Liver (tissue), 9 donors: ENCODE data around the gene EFR3B. TPM values are rescaled to one million over a fixed set of nuclear protein-coding genes. Genes with fewer than 3 reads are reported as not detected.
"Not testable (repeated sequence)": the region's sequence is repeated elsewhere in the genome, so short reads cannot be mapped to it uniquely, and the experiment has no call there.

Source experiments
- DNase-seq: peaks from one replicate; pipeline ENCODE4 v3.0.0-alpha.2; 2017; ENCODE audit warnings: low spot score
- H3K27ac ChIP-seq, 2 donors: one replicate each; pipeline ENCODE4 v1.7.0; 2013; ENCODE audit warnings: inconsistent platforms in 2 of 2, low read length in 2 of 2, control low read depth in 1 of 2, low read depth in 1 of 2, mild to moderate bottlenecking in 1 of 2
- H3K27me3 ChIP-seq, 4 donors: one replicate each; pipeline versions ENCODE4 v1.6.1 to v1.7.0; 2013; ENCODE audit warnings: low read length in 3 of 4, inconsistent platforms in 1 of 4, mild to moderate bottlenecking in 1 of 4, moderate library complexity in 1 of 4; ENCODE audit not compliant: control insufficient read depth in 4 of 4, insufficient read depth in 4 of 4
- H3K36me3 ChIP-seq, 4 donors: one replicate each; pipeline versions ENCODE4 v1.6.1 to v1.7.0; 2013; ENCODE audit warnings: low read length in 3 of 4, mild to moderate bottlenecking in 3 of 4, low read depth in 1 of 4, moderate library complexity in 1 of 4; ENCODE audit not compliant: control insufficient read depth in 4 of 4, insufficient read depth in 3 of 4
- H3K4me1 ChIP-seq, 4 donors: one replicate each; pipeline versions ENCODE4 v1.6.1 to v1.7.0; 2013; ENCODE audit warnings: low read length in 3 of 4, mild to moderate bottlenecking in 3 of 4, moderate library complexity in 1 of 4; ENCODE audit not compliant: control insufficient read depth in 4 of 4, insufficient read depth in 4 of 4
- H3K4me3 ChIP-seq, 3 donors: one replicate each; pipeline versions ENCODE4 v1.6.1 to v1.7.0; 2013; ENCODE audit warnings: low read length in 3 of 3, control low read depth in 1 of 3, low read depth in 1 of 3, mild to moderate bottlenecking in 1 of 3
- H3K9ac ChIP-seq, 2 donors: one replicate each; pipeline ENCODE4 v1.7.0; 2013; ENCODE audit warnings: low read length in 2 of 2, mild to moderate bottlenecking in 2 of 2, moderate library complexity in 2 of 2, control low read depth in 1 of 2, low read depth in 1 of 2
- H3K9me3 ChIP-seq, 4 donors: one replicate each; pipeline versions ENCODE4 v1.6.1 to v1.7.0; 2013; ENCODE audit warnings: low read length in 3 of 4; ENCODE audit not compliant: control insufficient read depth in 4 of 4
- ATF3 ChIP-seq: IDR thresholded peaks from 2 replicates; pipeline ENCODE4 v1.6.1; 2016; ENCODE audit warnings: antibody characterized with exemption
- CTCF ChIP-seq: fragments of 150-350 bp; IDR thresholded peaks from 2 replicates; pipeline ENCODE4 v1.5.1; 2017; ENCODE audit warnings: improper control_type of control experiment, low read depth, low read length; ENCODE audit not compliant: missing input control
- EGR1 ChIP-seq, 2 donors: IDR thresholded peaks; 2 replicates each; pipeline ENCODE4 v1.6.1; 2016 to 2018; ENCODE audit warnings: antibody characterized with exemption in 2 of 2, low read depth in 2 of 2
- FOXA1 ChIP-seq: IDR thresholded peaks from 2 replicates; pipeline ENCODE4 v1.6.1; 2016; ENCODE audit warnings: antibody characterized with exemption
- FOXA2 ChIP-seq: IDR thresholded peaks from 2 replicates; pipeline ENCODE4 v1.6.1; 2016; ENCODE audit warnings: antibody characterized with exemption
- HNF4A ChIP-seq, 2 donors: conservative IDR thresholded peaks; 2 replicates each; pipeline ENCODE4 v1.6.1; 2016; ENCODE audit warnings: antibody characterized with exemption in 2 of 2, mild to moderate bottlenecking in 2 of 2
- HNF4G ChIP-seq: IDR thresholded peaks from 2 replicates; pipeline ENCODE4 v1.6.1; 2016; ENCODE audit warnings: antibody characterized with exemption
- JUND ChIP-seq, 2 donors: IDR thresholded peaks; 2 replicates each; pipeline ENCODE4 v1.6.1; 2016; ENCODE audit warnings: antibody characterized with exemption in 2 of 2
- MAX ChIP-seq: IDR thresholded peaks from 2 replicates; pipeline ENCODE4 v1.6.1; 2016; ENCODE audit warnings: antibody characterized with exemption
- RAD21 ChIP-seq, 2 donors: IDR thresholded peaks; 2 replicates each; pipeline ENCODE4 v1.6.1; 2016; ENCODE audit warnings: antibody characterized with exemption in 2 of 2, mild to moderate bottlenecking in 2 of 2
- REST ChIP-seq: IDR thresholded peaks from 2 replicates; pipeline ENCODE4 v1.6.1; 2016; ENCODE audit warnings: antibody characterized with exemption, mild to moderate bottlenecking
- RXRA ChIP-seq, 2 donors: IDR thresholded peaks; 2 replicates each; pipeline ENCODE4 v1.6.1; 2017 to 2018; ENCODE audit warnings: antibody characterized with exemption in 2 of 2, mild to moderate bottlenecking in 1 of 2
- SP1 ChIP-seq: IDR thresholded peaks from 2 replicates; pipeline ENCODE4 v1.6.1; 2018; ENCODE audit warnings: antibody characterized with exemption, mild to moderate bottlenecking
- TAF1 ChIP-seq: conservative IDR thresholded peaks from 2 replicates; pipeline ENCODE4 v1.6.1; 2016; ENCODE audit warnings: antibody characterized with exemption, mild to moderate bottlenecking
- YY1 ChIP-seq: IDR thresholded peaks from 2 replicates; pipeline ENCODE4 v1.6.1; 2016; ENCODE audit warnings: antibody characterized with exemption, mild to moderate bottlenecking
- ZBTB33 ChIP-seq: IDR thresholded peaks from 2 replicates; pipeline ENCODE4 v1.6.1; 2016; ENCODE audit warnings: antibody characterized with exemption
- WGBS: extraction: QIAGEN DNeasy Blood & Tissue Kit; methylation state at CpG from one replicate; pipeline ENCODE4 v1.1.7; 2013; 5-methylcytosine and 5-hydroxymethylcytosine counted together
- polyA plus RNA-seq, 2 donors: library from polyadenylated mRNA; stranded (reverse) in 1 of 2; unstranded in 1 of 2; fragments of 200-250 nt in 1 of 2; fragments of >200 nt in 1 of 2; fragmentation: Nextera tagmentation in 1 of 2; extraction: Ambion mirVana in 1 of 2; gene quantifications; one replicate each; pipeline versions ENCODE4 v1.2.1 to v1.2.3, GENCODE V29; 2013 to 2015
- total RNA-seq, 2 donors: library from RNA; depleted of rRNA; stranded (reverse); fragments of >200 nt; gene quantifications; one replicate each; pipeline ENCODE4 v1.2.3, GENCODE V29; 2014
- donor health status: healthy.
- donor health status: healthy.
- donor health status: healthy.
- donor health status: healthy.
- donor health status: healthy.

EFR3B gene
- total and polyA plus RNA-seq, 4 donors, result 0.05 to 0.33 (median 0.23) TPM

GRCh38 chr2:25149646-25150045 lies 107.8 kb downstream of the EFR3B start:
- DNase-seq, result no peak
- no peaks in the 10 kb centered on the region for H3K4me1 ChIP-seq
- H3K9me3 ChIP-seq, result no peaks in the 10 kb centered on the region
- H3K27ac ChIP-seq, result no peak overlapping the region
- no peaks in the 10 kb centered on the region for H3K36me3 ChIP-seq
- H3K4me3 ChIP-seq, result no peak overlapping the region
- no peak overlapping the region for H3K9ac ChIP-seq
- 94% methylated on average over 6 of the region's 6 CpGs for WGBS
- no peak for TF ChIP-seq ATF3
- TF ChIP-seq JUND (IDR thresholded peaks at IDR 0.05), result no peak
- no peak for TF ChIP-seq HNF4G
- TF ChIP-seq CTCF, result no peak
- TF ChIP-seq EGR1 (IDR thresholded peaks at IDR 0.05; ENCODE audit: low read depth in 2 of 2), result no peak
- no peak for TF ChIP-seq SP1
- TF ChIP-seq MAX, result no peak
- no peak for TF ChIP-seq RXRA (IDR thresholded peaks at IDR 0.05)
- no peak for TF ChIP-seq FOXA2
- TF ChIP-seq REST, result no peak
- no peak for TF ChIP-seq FOXA1
- peaks cover 0 to 2% (median 0%) of the 10 kb centered on the region in 4 donors for H3K27me3 ChIP-seq

- not testable (repeated sequence) for H3K36me3 ChIP-seq, H3K4me3 ChIP-seq, H3K9me3 ChIP-seq, H3K9ac ChIP-seq, H3K27ac ChIP-seq, H3K27me3 ChIP-seq, H3K4me1 ChIP-seq, DNase-seq
- 94% methylated on average over 5 of the region's 5 CpGs for WGBS
Observed at GRCh38 chr2:25150993-25151392, 109.1 kb downstream of the EFR3B start.

- Histone ChIP-seq H3K4me3 (no peak overlapping the region), H3K4me1 (no peaks in the 10 kb centered on the region), H3K27me3 (no peaks in the 10 kb centered on the region), H3K9me3 (no peaks in the 10 kb centered on the region), H3K9ac (no peak overlapping the region), H3K27ac (no peak overlapping the region), H3K36me3 (no peaks in the 10 kb centered on the region)
- DNase-seq, result no peak
- WGBS, result 92% methylated on average over 12 of the region's 12 CpGs
- no peak for TF ChIP-seq YY1
- TF ChIP-seq EGR1 (IDR thresholded peaks at IDR 0.05; ENCODE audit: low read depth in 2 of 2), result no peak
- TF ChIP-seq RXRA (IDR thresholded peaks at IDR 0.05), result no peak
- TF ChIP-seq REST, result no peak
- TF ChIP-seq MAX, result no peak
- TF ChIP-seq ATF3, result no peak
- no peak for TF ChIP-seq HNF4A (conservative IDR thresholded peaks at IDR 0.05)
- TF ChIP-seq RAD21 (IDR thresholded peaks at IDR 0.05), result no peak
- no peak for TF ChIP-seq ZBTB33
- TF ChIP-seq TAF1, result no peak
- TF ChIP-seq HNF4G, result no peak
Observed at GRCh38 chr2:25151718-25152117, 109.8 kb downstream of the EFR3B start.
